Measurements from ENCODE around the gene MACROH2A2. TPM values are rescaled to one million over a fixed set of nuclear protein-coding genes. Genes with fewer than 3 reads are reported as not detected.

Gene MACROH2A2
- total RNA-seq, 1 experiment from 2014 or later, result not detected

- no peak overlapping the region for H3K27ac ChIP-seq (ENCODE audit: low read length)
- no peak for DNase-seq
- no peaks in the 10 kb centered on the region for H4K20me1 ChIP-seq (ENCODE audit: insufficient read depth, low read depth, low read length)
- H3K79me2 ChIP-seq (ENCODE audit: low read length), result no peaks in the 10 kb centered on the region
- no peaks in the 10 kb centered on the region for H3K36me3 ChIP-seq (ENCODE audit: insufficient read depth, low read length)
- H3K9me3 ChIP-seq (ENCODE audit: low read length), result no peaks in the 10 kb centered on the region
- no peaks in the 10 kb centered on the region for H3K27me3 ChIP-seq (ENCODE audit: low read length)
- H2AFZ ChIP-seq (ENCODE audit: low read length), result no peak overlapping the region
- H3K9me2 ChIP-seq (replicated peaks; ENCODE audit: insufficient read depth, low read length), result no peaks in the 10 kb centered on the region
- no peaks in the 10 kb centered on the region for H3K4me1 ChIP-seq (ENCODE audit: low read length)
- no peak overlapping the region for H3K4me3 ChIP-seq (ENCODE audit: low read length)
- H3K9ac ChIP-seq (ENCODE audit: low read length), result no peak overlapping the region
- no peak overlapping the region for H3K4me2 ChIP-seq (ENCODE audit: low read depth, low read length, poor library complexity, severe bottlenecking)
Measured at GRCh38 chr10:70087616-70088307, 35.1 kb downstream of the MACROH2A2 start.

- Histone ChIP-seq H3K9me2 (replicated peaks; ENCODE audit: insufficient read depth, low read length) (no peaks in the 10 kb centered on the region), H2AFZ (ENCODE audit: low read length) (no peak overlapping the region), H3K9me3 (ENCODE audit: low read length) (no peaks in the 10 kb centered on the region), H3K4me3 (ENCODE audit: low read length) (no peak overlapping the region), H3K27me3 (ENCODE audit: low read length) (no peaks in the 10 kb centered on the region), H4K20me1 (ENCODE audit: insufficient read depth, low read depth, low read length) (no peaks in the 10 kb centered on the region), H3K4me2 (ENCODE audit: low read depth, low read length, poor library complexity, severe bottlenecking) (no peak overlapping the region), H3K36me3 (ENCODE audit: insufficient read depth, low read length) (no peaks in the 10 kb centered on the region), H3K27ac (ENCODE audit: low read length) (no peak overlapping the region), H3K9ac (ENCODE audit: low read length) (no peak overlapping the region), H3K79me2 (ENCODE audit: low read length) (no peaks in the 10 kb centered on the region), H3K4me1 (ENCODE audit: low read length) (no peaks in the 10 kb centered on the region)
- DNase-seq, result no peak
Measured at GRCh38 chr10:70088308-70088698, 35.7 kb downstream of the MACROH2A2 start.

- no peak for DNase-seq
- no peak overlapping the region for H3K4me3 ChIP-seq (ENCODE audit: low read length)
- no peaks in the 10 kb centered on the region for H4K20me1 ChIP-seq (ENCODE audit: insufficient read depth, low read depth, low read length)
- no peak overlapping the region for H3K4me2 ChIP-seq (ENCODE audit: low read depth, low read length, poor library complexity, severe bottlenecking)
- H3K36me3 ChIP-seq (ENCODE audit: insufficient read depth, low read length), result no peaks in the 10 kb centered on the region
- H3K27me3 ChIP-seq (ENCODE audit: low read length), result no peaks in the 10 kb centered on the region
- H3K79me2 ChIP-seq (ENCODE audit: low read length), result no peaks in the 10 kb centered on the region
- H3K9ac ChIP-seq (ENCODE audit: low read length), result no peak overlapping the region
- no peaks in the 10 kb centered on the region for H3K9me2 ChIP-seq (replicated peaks; ENCODE audit: insufficient read depth, low read length)
- H3K27ac ChIP-seq (ENCODE audit: low read length), result no peak overlapping the region
- H2AFZ ChIP-seq (ENCODE audit: low read length), result no peak overlapping the region
- H3K9me3 ChIP-seq (ENCODE audit: low read length), result no peaks in the 10 kb centered on the region
- H3K4me1 ChIP-seq (ENCODE audit: low read length), result no peaks in the 10 kb centered on the region
Measured at GRCh38 chr10:70090013-70090412, 37.4 kb downstream of the MACROH2A2 start.

- Histone ChIP-seq H3K9me2 (replicated peaks; ENCODE audit: insufficient read depth, low read length) (no peaks in the 10 kb centered on the region), H3K4me3 (ENCODE audit: low read length) (no peak overlapping the region), H3K4me2 (ENCODE audit: low read depth, low read length, poor library complexity, severe bottlenecking) (no peak overlapping the region), H3K4me1 (ENCODE audit: low read length) (no peaks in the 10 kb centered on the region), H3K9ac (ENCODE audit: low read length) (no peak overlapping the region), H4K20me1 (ENCODE audit: insufficient read depth, low read depth, low read length) (no peaks in the 10 kb centered on the region), H2AFZ (ENCODE audit: low read length) (no peak overlapping the region), H3K36me3 (ENCODE audit: insufficient read depth, low read length) (no peaks in the 10 kb centered on the region), H3K79me2 (ENCODE audit: low read length) (no peaks in the 10 kb centered on the region), H3K27me3 (ENCODE audit: low read length) (no peaks in the 10 kb centered on the region), H3K27ac (ENCODE audit: low read length) (no peak overlapping the region), H3K9me3 (ENCODE audit: low read length) (no peaks in the 10 kb centered on the region)
- DNase-seq, result no peak
Measured at GRCh38 chr10:70090951-70091350, 38.3 kb downstream of the MACROH2A2 start.

DNA sequence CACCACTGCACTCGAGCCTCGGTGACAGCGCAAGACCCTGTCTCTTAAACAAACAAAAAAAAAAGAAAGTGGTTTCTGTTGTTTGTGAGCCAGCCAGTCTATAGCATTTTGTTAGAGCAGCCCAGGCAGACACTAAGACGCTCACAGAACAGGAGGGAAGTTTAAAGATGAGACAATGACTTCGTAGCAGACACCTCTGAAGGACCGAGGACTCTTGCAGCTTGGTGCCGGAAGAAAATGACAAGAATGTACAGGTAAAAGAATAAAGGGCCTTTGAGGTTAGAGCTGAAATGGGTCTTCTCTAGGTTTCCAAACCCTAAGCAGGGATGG, 39.7 kb downstream of the MACROH2A2 start:
- no peaks in the 10 kb centered on the region for H3K9me2 ChIP-seq (replicated peaks; ENCODE audit: insufficient read depth, low read length)
- H3K27ac ChIP-seq (ENCODE audit: low read length), result no peak overlapping the region
- H2AFZ ChIP-seq (ENCODE audit: low read length), result no peak overlapping the region
- H3K4me2 ChIP-seq (ENCODE audit: low read depth, low read length, poor library complexity, severe bottlenecking), result no peak overlapping the region
- no peaks in the 10 kb centered on the region for H3K4me1 ChIP-seq (ENCODE audit: low read length)
- no peaks in the 10 kb centered on the region for H3K79me2 ChIP-seq (ENCODE audit: low read length)
- DNase-seq, result no peak
- H3K9ac ChIP-seq (ENCODE audit: low read length), result no peak overlapping the region
- no peaks in the 10 kb centered on the region for H3K9me3 ChIP-seq (ENCODE audit: low read length)
- H3K36me3 ChIP-seq (ENCODE audit: insufficient read depth, low read length), result no peaks in the 10 kb centered on the region
- no peak overlapping the region for H3K4me3 ChIP-seq (ENCODE audit: low read length)
- no peaks in the 10 kb centered on the region for H4K20me1 ChIP-seq (ENCODE audit: insufficient read depth, low read depth, low read length)
- H3K27me3 ChIP-seq (ENCODE audit: low read length), result no peaks in the 10 kb centered on the region

DNA sequence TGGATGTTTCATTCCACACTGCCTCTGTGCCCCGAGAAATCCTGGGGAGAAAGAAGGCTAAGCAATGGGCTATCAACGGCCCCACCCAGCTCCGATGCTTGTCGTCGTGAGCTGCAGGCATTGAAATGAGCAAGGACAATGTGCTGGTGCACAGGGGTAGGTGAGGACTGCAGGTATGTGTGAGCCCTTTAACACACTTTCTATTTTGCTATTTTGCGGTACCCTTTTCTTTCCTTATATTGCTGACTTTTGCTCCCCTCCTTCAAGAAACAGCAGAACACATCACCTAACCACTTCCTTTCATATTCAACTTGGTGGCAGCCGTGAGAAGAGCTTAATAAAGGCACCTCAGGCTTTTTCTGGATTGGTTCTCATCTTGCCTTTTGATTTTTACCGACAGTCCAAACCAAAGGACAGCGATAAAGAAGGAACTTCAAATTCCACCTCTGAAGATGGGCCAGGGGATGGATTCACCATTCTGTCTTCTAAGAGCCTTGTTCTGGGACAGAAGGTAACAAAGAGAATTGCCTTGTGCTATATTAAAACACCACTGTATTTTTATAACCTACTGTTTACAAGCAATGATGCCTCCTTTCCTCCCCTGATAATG, 40.8 kb downstream of the MACROH2A2 start:
- DNase-seq, result no peak
- no peaks in the 10 kb centered on the region for H3K27me3 ChIP-seq (ENCODE audit: low read length)
- no peaks in the 10 kb centered on the region for H4K20me1 ChIP-seq (ENCODE audit: insufficient read depth, low read depth, low read length)
- H3K79me2 ChIP-seq (ENCODE audit: low read length), result no peaks in the 10 kb centered on the region
- no peaks in the 10 kb centered on the region for H3K36me3 ChIP-seq (ENCODE audit: insufficient read depth, low read length)
- H3K9me3 ChIP-seq (ENCODE audit: low read length), result no peaks in the 10 kb centered on the region
- no peak overlapping the region for H3K4me3 ChIP-seq (ENCODE audit: low read length)
- no peak overlapping the region for H3K27ac ChIP-seq (ENCODE audit: low read length)
- H3K4me1 ChIP-seq (ENCODE audit: low read length), result no peaks in the 10 kb centered on the region
- H3K4me2 ChIP-seq (ENCODE audit: low read depth, low read length, poor library complexity, severe bottlenecking), result no peak overlapping the region
- H2AFZ ChIP-seq (ENCODE audit: low read length), result no peak overlapping the region
- no peaks in the 10 kb centered on the region for H3K9me2 ChIP-seq (replicated peaks; ENCODE audit: insufficient read depth, low read length)
- no peak overlapping the region for H3K9ac ChIP-seq (ENCODE audit: low read length)

GRCh38 chr10:70094250-70094649, 41.6 kb downstream of the MACROH2A2 start:
- H3K9me2 ChIP-seq (replicated peaks; ENCODE audit: insufficient read depth, low read length), result no peaks in the 10 kb centered on the region
- H3K9ac ChIP-seq (ENCODE audit: low read length), result no peak overlapping the region
- no peak for DNase-seq
- H3K4me1 ChIP-seq (ENCODE audit: low read length), result no peaks in the 10 kb centered on the region
- no peak overlapping the region for H3K4me3 ChIP-seq (ENCODE audit: low read length)
- no peaks in the 10 kb centered on the region for H3K9me3 ChIP-seq (ENCODE audit: low read length)
- H3K36me3 ChIP-seq (ENCODE audit: insufficient read depth, low read length), result no peaks in the 10 kb centered on the region
- H3K27me3 ChIP-seq (ENCODE audit: low read length), result no peaks in the 10 kb centered on the region
- no peaks in the 10 kb centered on the region for H4K20me1 ChIP-seq (ENCODE audit: insufficient read depth, low read depth, low read length)
- no peak overlapping the region for H2AFZ ChIP-seq (ENCODE audit: low read length)
- H3K79me2 ChIP-seq (ENCODE audit: low read length), result no peaks in the 10 kb centered on the region
- H3K4me2 ChIP-seq (ENCODE audit: low read depth, low read length, poor library complexity, severe bottlenecking), result no peak overlapping the region
- no peak overlapping the region for H3K27ac ChIP-seq (ENCODE audit: low read length)

- DNase-seq, result no peak
- H3K4me2 ChIP-seq (ENCODE audit: low read depth, low read length, poor library complexity, severe bottlenecking), result no peak overlapping the region
- no peak overlapping the region for H3K27ac ChIP-seq (ENCODE audit: low read length)
- H3K9ac ChIP-seq (ENCODE audit: low read length), result no peak overlapping the region
- H3K27me3 ChIP-seq (ENCODE audit: low read length), result no peaks in the 10 kb centered on the region
- no peaks in the 10 kb centered on the region for H3K4me1 ChIP-seq (ENCODE audit: low read length)
- no peaks in the 10 kb centered on the region for H3K36me3 ChIP-seq (ENCODE audit: insufficient read depth, low read length)
- no peaks in the 10 kb centered on the region for H3K9me3 ChIP-seq (ENCODE audit: low read length)
- no peak overlapping the region for H2AFZ ChIP-seq (ENCODE audit: low read length)
- H3K79me2 ChIP-seq (ENCODE audit: low read length), result no peaks in the 10 kb centered on the region
- H4K20me1 ChIP-seq (ENCODE audit: insufficient read depth, low read depth, low read length), result no peaks in the 10 kb centered on the region
- H3K9me2 ChIP-seq (replicated peaks; ENCODE audit: insufficient read depth, low read length), result no peaks in the 10 kb centered on the region
- H3K4me3 ChIP-seq (ENCODE audit: low read length), result no peak overlapping the region
Measured at GRCh38 chr10:70096016-70096704, 43.5 kb downstream of the MACROH2A2 start.

Data from Karpas-422 (cell line).